Stimulated activated CD4-positive, alpha-beta T cell treated with anti-CD3 and anti-CD28 coated beads, Interleukin-1b, Interleukin-23, amount 100 ng/mL, for 4 hours (primary cell): ENCODE results near the gene NT5C.
A peak's percentile ranks its signal among the peaks of the same experiment; 100 is the strongest.

Experiments
- DNase-seq, 2 donors: peaks; one replicate each; pipeline ENCODE4 v3.0.0-alpha.2; 2020; ENCODE audit warnings: low read depth in 2 of 2

Gene NT5C

DNA sequence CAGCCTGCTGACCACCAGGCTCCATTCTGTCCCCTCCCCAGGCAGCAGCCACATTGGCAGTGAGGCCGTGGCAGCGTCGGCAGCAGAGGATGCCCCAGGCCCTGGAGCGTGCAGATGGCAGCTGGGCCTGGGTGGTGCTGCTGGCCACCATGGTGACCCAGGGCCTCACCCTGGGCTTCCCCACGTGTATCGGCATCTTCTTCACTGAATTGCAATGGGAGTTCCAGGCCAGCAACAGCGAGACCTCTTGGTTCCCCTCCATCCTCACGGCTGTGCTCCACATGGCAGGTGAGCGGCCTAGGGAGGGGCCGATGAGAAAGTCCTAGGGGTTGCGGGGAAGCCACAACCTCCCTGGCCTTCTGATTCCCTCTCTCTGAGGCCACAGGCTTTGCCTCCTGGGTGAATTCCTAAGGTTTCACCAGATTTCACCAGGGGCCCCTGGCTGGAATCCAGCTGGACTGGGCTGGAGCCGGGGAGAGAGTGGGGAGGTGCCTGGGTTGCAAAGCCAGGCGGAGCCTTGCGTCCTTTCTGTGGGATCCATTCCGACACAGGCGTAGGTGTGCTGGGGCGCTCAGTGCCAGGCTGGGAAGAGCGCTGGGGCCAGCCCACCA lies 37.9 kb downstream of the NT5C start:
- DNase-seq = no peak

DNA sequence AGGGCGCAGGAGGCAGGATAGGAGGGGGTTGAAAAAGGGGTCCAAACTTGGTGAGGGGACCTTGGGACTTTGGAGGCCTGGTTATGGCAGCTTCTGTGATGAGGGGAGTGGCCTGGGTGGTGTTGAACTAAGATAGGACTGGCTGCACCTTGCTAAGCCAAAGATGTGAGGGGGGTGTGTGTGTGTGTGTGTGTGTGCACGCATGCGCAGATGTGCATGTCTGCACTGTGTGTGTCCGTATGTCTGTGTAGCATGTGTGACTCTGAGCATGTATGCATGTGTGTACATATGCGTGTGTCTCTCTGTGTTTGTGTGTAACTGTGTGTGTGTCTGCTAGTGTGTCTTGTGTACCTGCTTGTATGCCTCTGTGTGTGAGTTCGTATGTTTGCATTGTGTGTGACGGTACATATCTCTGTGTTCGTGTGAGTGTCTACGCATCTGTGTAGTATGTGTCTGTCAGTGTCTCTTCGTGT lies 39.7 kb downstream of the NT5C start:
- no peak for DNase-seq

DNA sequence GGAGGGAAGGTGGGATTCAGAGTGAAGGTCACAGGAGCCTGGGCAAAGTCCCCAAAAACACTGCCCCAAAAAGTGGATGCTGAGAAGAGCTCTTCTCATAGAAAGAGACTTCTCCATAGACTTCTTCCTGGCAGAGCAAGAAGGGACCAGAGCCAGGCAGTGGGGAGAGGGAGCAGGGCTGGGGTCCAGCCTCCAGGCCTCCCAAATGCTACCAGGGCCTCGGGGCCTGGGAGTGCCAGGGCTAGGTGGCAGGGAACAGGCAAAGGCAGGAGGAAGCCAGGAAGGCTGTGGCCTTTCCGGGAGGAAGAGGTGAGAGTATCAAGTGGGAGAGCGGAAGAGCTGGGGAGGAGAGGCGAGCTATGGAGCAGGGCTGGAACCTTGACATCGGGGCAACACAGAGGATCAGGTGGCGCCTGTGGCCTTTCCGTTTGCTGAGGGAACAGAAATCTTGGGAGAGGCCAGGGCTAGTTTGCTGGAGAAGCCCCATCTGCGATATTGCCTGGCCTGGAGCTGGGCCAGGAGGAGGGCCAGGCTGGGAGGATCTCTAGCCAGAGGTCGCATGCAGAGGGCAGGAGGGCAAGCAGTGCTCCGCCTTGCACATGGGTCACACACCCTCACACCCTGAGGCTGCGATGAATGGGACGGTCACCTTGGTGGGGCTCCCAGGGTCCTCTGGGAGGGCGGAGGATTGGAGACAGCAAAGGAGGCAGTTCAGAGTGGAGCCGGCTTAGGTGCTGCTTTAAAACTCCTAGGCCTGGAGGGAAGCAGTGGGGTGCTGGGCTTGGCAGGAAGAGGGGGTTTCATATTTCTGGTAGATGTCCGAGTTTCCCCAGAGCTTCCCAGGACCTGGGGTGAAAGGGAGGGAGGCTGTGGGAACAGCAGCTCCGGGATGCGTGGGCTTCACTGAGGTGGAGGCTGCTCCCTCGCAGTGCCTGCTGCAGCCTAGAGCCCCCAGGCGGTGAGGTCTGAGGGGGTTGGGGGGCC lies 40.4 kb downstream of the NT5C start:
- DNase-seq = no peak

DNA sequence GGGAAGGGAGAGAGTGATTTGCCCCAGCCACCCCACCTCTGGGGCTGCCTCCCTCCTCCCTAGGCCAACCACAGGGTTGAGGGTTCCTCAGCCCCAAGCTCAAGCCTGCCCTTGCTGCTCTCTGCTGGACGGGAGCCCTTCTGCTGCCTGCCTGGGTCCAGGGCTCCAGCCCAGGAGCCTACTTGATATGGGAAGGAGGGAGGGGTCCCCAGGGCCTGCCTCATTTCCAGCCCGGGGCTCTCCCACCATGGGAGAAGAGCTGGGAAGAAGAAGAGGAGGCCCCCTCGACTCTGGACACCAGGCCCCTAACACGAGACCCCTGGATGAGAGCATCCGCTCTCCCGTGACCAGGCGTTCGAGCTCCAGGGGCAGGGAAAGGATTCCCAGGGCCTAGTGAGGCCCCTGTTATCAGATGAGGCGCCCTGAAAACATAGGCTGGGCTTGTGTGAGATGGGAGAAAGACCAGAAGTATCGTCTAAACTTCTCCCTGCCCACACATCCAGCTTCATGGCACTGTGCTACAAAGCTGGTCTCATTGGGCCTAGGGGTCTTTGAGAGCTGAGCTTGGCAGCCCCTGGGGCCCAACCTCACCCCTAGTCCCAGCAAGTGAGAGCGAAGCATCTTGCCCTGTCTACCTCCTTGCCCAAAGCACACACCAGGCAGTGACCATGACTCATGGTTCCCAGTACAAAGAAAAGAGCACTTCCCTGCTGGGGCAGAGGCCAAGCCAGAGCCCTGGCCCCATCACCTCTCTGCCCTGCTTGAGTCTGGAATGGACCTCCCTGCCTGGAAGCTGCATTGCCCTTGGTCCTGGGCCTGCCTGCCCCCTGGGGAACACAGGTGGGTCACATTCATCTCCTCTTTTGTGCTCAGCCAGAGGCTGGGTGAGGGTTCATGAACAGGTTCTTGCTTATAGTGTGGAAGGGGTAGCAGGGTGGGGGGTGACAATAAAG lies 42.8 kb downstream of the NT5C start:
- DNase-seq = peak in 1 of 2 donors; percentile 4

DNA sequence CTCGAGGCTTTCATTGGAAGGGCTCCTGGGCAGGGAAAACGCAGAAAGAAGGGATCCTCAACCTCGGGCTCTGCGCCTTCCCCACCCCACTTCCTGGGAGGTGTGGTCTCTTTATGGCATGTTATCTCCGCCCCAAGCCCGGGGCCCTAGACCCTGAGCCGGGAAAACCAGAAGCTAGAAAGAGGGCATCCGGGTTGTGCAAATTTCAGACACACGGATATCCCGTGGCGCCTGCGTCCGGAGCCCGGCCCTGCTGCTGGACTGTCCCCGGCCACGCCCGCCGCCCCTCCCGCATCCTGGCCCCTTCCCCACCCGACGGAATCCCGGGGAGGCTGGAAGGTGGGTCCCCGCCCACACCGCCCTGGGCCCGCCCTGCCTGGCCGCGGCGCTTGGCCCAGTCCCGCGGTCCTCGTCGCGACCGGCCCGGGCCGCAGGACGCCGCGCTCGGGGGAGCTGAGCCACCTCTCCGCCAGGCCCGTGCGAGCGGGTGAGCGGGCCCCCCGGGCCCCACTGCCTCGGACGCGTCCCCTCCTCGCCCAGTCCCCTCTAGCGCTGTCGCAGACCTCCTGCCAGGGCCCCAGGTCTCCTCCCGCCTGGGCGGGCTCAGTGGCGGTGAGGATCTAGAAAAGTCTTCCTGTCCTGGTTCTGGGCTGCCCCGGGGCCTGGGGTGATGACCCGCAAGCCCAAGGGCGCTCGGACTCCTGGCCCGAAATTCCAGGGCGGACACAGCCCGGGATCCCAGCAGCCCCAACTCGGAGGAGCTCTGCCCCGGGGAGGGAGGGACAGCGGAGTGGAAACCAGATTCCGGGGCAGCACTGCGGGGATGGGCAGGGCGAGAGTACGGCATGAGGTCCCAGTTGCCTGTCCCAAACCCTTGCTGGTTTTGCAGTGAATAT lies 43.7 kb downstream of the NT5C start, which contains the start of gene SLC16A5:
SLC16A5 (plus strand) TSS at position 397 of the 896 bp plus-strand sequence. CDS start 5,683 bp downstream, outside the sequence.
- DNase-seq = peak; percentile 12 to 31

DNA sequence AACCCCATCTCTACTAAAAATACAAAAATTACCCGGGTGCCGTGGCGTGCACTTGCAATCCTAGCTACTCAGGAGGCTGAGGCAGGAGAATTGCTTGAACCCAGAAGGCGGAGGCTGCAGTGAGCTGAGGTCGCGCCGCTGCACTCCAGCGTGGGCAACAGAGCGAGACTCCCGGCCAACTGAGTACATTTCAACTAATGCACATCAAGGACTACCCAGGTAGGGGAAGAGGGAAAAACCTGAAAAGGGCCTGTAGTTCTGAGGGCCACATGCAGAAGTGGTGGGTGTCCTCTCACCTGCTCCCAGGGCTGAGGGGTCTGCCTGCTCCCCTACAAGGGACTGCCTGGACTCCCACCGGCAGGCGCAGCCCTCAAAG lies 44.4 kb downstream of the NT5C start:
- no peak for DNase-seq

DNA sequence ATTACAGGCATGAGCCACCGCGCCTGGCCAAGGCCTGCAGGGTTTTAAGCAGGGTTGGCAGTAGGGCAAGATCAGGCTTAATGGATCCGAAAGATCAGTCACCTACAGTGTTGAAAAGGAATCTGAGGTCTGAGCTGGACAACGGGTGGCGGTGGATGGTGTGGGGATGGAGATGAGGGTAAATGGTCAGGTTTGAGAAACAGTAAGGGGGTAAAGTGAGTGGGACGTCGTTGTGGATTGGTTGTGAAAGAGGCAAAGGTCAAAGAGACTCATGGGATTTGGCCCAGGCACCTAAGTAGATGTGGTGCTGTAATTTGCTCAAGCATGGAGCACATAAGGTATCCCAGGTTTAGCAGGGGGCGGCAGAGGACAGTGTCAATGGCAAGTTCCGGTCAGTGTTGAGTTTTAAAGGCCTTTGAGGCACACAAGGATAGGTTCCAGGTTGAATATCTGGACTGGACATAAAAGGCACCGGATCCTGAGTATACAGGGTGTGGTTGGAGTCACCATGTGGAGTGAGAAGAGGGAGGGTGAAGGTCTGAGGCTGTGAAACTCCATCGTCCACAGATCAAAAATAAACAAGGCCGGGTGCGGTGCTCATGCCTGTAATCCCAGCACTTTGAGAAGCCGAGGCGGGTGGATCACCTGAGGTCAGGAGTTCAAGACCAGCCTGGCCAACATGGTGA lies 44.9 kb downstream of the NT5C start:
- no peak for DNase-seq

DNA sequence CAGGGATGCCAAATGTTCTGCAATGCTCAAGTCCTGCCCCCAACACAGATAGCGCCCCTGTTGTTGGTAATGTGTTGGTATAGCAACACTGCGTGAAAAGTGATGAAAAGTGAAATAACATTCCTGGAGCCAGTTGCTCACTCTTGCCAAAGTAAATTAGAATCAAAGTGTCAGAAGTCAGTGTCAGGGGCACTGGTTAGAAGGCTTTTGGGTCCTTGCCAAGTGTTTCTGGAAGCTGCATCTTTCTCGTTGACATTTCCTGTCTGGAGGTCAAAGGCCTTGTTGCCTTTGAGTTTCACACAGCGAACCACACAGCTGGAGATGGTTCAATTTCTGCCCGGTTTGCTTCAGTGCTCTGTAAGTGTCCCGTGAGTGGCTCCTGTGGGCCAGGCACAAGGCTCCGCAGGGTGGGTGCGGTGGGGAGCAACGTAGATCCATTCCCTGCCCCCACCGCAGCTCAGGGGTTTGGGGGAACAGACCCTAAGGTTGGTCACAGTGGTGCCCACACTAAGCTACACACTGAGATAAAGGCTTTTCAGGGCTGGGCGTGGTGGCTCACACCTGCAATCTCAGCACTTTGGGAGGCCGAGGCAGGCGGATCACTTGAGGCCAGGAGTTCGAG lies 47.4 kb downstream of the NT5C start:
- DNase-seq = no peak

DNA sequence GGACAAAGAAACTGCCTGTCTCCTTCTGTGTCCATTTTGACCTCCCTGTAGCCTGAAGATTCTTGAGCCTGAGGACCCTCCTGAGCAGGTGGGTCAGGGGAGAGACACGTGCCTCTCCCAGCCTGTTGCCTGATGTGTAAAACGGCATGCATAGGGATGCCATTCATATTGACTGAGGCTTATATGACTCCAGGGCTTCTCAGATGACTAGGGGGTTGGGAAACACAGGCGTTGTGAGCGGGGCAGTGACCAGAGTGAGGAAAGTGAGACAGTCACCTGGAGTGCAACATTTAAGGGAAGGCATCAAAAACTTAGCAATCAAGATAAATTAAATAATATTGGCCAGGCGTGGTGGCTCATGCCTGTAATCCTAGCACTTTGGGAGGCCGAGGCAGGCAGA lies 48.9 kb downstream of the NT5C start:
- DNase-seq = no peak

DNA sequence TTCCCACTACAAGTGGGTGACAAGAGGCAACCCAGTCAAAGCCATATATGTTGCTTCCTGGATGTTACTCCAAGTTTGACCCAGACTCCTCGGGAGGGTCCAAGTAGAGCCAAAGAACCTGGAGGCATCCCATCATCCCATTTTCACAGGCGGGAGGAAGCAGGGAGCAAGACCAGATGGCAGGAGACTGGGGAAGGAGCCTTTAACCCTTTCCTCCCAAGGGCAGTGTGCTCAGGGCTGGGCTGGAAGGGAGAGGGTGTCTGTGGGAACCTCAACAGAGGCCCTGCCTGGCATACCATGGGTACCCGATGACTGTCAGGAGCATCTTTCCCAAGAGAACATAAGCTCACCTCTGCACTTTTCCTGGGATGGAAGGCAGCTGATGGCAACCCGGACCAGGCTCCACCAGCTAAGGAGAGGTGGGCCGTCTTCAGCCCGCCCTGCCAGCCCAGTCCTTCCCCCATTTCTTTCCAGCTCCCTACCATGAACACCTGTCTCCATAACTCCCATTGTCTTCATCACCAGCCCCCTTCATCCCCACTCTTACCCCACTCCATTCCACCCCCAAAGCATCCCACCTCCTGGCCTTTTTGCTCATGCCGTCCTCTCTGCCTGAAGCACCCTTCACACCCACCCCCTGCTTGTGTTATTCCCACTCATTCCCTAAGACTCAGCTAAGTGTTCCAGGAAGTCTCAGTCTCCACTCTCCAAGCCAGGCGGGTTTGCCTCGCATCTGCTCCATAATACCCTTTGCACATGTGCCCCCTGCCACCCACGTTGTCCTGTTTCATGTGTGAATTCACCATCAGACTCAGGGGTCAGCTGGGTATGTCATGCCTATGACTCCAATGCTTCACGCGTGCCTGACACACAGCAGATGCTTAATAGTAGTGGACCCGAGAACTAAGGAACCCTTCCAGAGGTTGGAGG lies 49.7 kb downstream of the NT5C start:
- DNase-seq = no peak
